ENCODE results near the gene FHIT.

Gene FHIT

GRCh38 chr3:60423556-60423955 is 827.7 kb downstream of the FHIT start:
- H3K9me3 ChIP-seq (ENCODE audit: control insufficient read depth, low read length): no peaks in the 10 kb centered on the region
- H3K79me2 ChIP-seq: no peaks in the 10 kb centered on the region
- no peak for TF ChIP-seq CTCF (IDR thresholded peaks at IDR 0.05)
- H3K27ac ChIP-seq: no peak overlapping the region
- no peaks in the 10 kb centered on the region for H3K27me3 ChIP-seq (ENCODE audit: control insufficient read depth, insufficient read depth, low read length)
- no peak overlapping the region for H3K4me3 ChIP-seq (ENCODE audit: low read depth, low read length)
- H3K9ac ChIP-seq: no peak overlapping the region
- no peak overlapping the region for H3K4me2 ChIP-seq (ENCODE audit: low read length)
- no peaks in the 10 kb centered on the region for H3K4me1 ChIP-seq
- H2AFZ ChIP-seq: no peak overlapping the region
- no peaks in the 10 kb centered on the region for H3K36me3 ChIP-seq (ENCODE audit: control insufficient read depth, insufficient read depth, low read length)

- H3K27ac ChIP-seq: no peak overlapping the region
- no peaks in the 10 kb centered on the region for H3K36me3 ChIP-seq (ENCODE audit: control insufficient read depth, insufficient read depth, low read length)
- no peak overlapping the region for H3K9ac ChIP-seq
- no peaks in the 10 kb centered on the region for H3K4me1 ChIP-seq
- no peaks in the 10 kb centered on the region for H3K79me2 ChIP-seq
- H3K27me3 ChIP-seq (ENCODE audit: control insufficient read depth, insufficient read depth, low read length): no peaks in the 10 kb centered on the region
- TF ChIP-seq CTCF (IDR thresholded peaks at IDR 0.05): no peak
- H3K9me3 ChIP-seq (ENCODE audit: control insufficient read depth, low read length): no peaks in the 10 kb centered on the region
- H3K4me2 ChIP-seq (ENCODE audit: low read length): no peak overlapping the region
- H2AFZ ChIP-seq: no peak overlapping the region
- H3K4me3 ChIP-seq (ENCODE audit: low read depth, low read length): no peak overlapping the region
Observed at GRCh38 chr3:60421749-60422446, 829.4 kb downstream of the FHIT start.

GRCh38 chr3:60417576-60417975 is 833.7 kb downstream of the FHIT start:
- no peak for TF ChIP-seq CTCF (IDR thresholded peaks at IDR 0.05)
- H3K4me3 ChIP-seq (ENCODE audit: low read depth, low read length): no peak overlapping the region
- H3K9me3 ChIP-seq (ENCODE audit: control insufficient read depth, low read length): no peaks in the 10 kb centered on the region
- no peaks in the 10 kb centered on the region for H3K36me3 ChIP-seq (ENCODE audit: control insufficient read depth, insufficient read depth, low read length)
- no peaks in the 10 kb centered on the region for H3K4me1 ChIP-seq
- H3K4me2 ChIP-seq (ENCODE audit: low read length): no peak overlapping the region
- H3K9ac ChIP-seq: no peak overlapping the region
- H3K79me2 ChIP-seq: no peaks in the 10 kb centered on the region
- H2AFZ ChIP-seq: no peak overlapping the region
- H3K27ac ChIP-seq: no peak overlapping the region
- no peaks in the 10 kb centered on the region for H3K27me3 ChIP-seq (ENCODE audit: control insufficient read depth, insufficient read depth, low read length)

GRCh38 chr3:60414011-60414410 is 837.2 kb downstream of the FHIT start:
- no peaks in the 10 kb centered on the region for H3K9me3 ChIP-seq (ENCODE audit: control insufficient read depth, low read length)
- TF ChIP-seq CTCF (IDR thresholded peaks at IDR 0.05): no peak
- no peaks in the 10 kb centered on the region for H3K27me3 ChIP-seq (ENCODE audit: control insufficient read depth, insufficient read depth, low read length)
- no peak overlapping the region for H3K4me2 ChIP-seq (ENCODE audit: low read length)
- H3K36me3 ChIP-seq (ENCODE audit: control insufficient read depth, insufficient read depth, low read length): no peaks in the 10 kb centered on the region
- no peaks in the 10 kb centered on the region for H3K4me1 ChIP-seq
- H3K27ac ChIP-seq: no peak overlapping the region
- no peaks in the 10 kb centered on the region for H3K79me2 ChIP-seq
- no peak overlapping the region for H2AFZ ChIP-seq
- no peak overlapping the region for H3K4me3 ChIP-seq (ENCODE audit: low read depth, low read length)
- H3K9ac ChIP-seq: no peak overlapping the region

GRCh38 chr3:60413551-60413950 is 837.7 kb downstream of the FHIT start:
- no peak for TF ChIP-seq CTCF (IDR thresholded peaks at IDR 0.05)
- Histone ChIP-seq H3K9me3 (ENCODE audit: control insufficient read depth, low read length) (no peaks in the 10 kb centered on the region), H3K79me2 (no peaks in the 10 kb centered on the region), H3K36me3 (ENCODE audit: control insufficient read depth, insufficient read depth, low read length) (no peaks in the 10 kb centered on the region), H3K9ac (no peak overlapping the region), H3K27me3 (ENCODE audit: control insufficient read depth, insufficient read depth, low read length) (no peaks in the 10 kb centered on the region), H3K4me1 (no peaks in the 10 kb centered on the region), H3K4me3 (ENCODE audit: low read depth, low read length) (no peak overlapping the region), H3K27ac (no peak overlapping the region), H3K4me2 (ENCODE audit: low read length) (no peak overlapping the region), H2AFZ (no peak overlapping the region)
